Left kidney (tissue), 2 donors: ENCODE results near the gene PITPNC1. TPM values are rescaled to one million over a fixed set of nuclear protein-coding genes. Genes with fewer than 3 reads are reported as not detected.
"Not testable (repeated sequence)": the region's sequence is repeated elsewhere in the genome, so short reads cannot be mapped to it uniquely, and the experiment has no call there.

Experiments
- DNase-seq: peaks from one replicate; pipeline ENCODE4 v3.0.0-alpha.2; 2013
- polyA plus RNA-seq: library from polyadenylated mRNA; unstranded; fragments of 120-200 nt; gene quantifications from one replicate; pipeline ENCODE4 v1.2.1, GENCODE V29; 2013; ENCODE audit not compliant: insufficient read length

Gene PITPNC1
- polyA plus RNA-seq, 1 donor = 22.3 TPM

DNA sequence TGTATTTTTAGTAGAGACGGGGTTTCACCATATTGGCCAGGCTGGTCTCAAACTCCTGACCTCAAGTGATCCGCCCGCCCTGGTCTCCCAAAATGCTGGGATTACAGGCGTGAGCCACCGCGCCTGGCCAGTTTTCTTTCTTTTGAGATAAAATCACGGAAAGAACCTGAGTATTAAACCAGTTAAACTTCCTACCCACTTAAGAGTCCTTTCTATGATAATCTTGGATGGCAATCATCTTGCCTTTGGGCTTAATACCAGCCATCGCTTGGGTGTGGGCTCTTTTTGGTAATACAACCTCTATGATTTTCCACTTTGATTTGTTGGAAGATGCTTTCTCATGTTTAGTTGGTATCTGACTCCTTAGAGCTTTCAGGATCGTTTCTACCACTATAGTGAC lies 24.0 kb downstream of the PITPNC1 start:
- DNase-seq = no peak

DNA sequence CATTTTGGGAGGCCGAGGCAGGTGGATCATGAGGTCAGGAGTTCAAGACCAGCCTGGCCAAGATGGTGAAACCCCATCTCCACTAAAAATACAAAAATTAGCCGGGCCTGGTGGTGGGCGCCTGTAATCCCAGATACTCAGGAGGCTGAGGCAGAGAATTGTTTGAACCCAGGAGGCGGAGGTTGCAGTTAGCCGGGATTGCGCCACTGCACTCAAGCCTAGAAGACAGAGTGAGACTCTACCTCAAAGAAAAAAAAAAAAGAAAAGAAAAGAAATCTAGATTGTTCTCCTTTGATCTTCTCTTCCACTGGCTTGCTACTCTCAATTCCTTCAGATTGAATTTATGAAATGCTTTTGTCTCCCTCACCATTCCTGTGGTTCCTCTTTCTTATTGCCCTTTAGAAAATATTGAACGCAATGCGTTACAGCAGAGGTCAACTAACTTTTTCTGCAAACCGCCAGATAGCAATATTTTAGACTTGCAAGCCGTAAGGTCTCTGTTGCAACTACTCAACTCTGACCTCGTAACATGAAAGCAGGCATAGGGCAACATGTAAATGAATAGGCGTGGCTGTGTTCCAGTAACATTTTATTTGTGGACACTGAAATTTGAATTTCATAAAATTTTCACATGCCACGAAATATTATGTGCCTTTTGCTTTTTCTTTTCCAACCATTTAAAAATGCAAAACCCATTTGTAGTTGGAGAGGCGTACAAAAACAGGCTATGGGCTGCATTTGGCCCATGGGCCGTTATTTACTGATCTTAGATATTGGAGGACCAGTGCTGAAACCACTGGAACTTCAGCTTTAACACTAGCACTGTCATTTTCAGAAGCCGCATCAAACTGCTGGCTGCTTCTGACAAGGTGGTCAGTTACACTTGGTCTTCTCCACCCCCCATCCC lies 24.8 kb downstream of the PITPNC1 start:
- DNase-seq = no peak

DNA sequence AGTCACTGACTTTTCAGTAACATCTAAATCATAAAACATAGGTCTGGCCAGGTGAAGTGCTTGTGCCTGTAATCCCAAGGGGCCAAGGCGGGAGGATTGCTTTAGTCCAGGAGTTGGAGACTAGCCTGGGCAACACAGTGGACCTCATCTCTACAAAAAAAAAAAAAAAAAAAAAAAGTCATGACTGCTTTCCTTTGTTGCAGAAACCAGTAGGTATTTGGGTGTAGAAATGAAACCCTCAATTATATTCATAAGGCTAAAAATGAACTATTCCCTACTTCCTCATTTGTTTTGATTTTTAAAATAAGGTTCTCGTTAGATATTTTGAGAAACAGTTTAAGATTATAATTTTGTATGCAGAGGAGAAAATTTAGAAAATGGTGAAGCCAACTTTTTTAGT lies 26.0 kb downstream of the PITPNC1 start:
- DNase-seq = no peak

DNA sequence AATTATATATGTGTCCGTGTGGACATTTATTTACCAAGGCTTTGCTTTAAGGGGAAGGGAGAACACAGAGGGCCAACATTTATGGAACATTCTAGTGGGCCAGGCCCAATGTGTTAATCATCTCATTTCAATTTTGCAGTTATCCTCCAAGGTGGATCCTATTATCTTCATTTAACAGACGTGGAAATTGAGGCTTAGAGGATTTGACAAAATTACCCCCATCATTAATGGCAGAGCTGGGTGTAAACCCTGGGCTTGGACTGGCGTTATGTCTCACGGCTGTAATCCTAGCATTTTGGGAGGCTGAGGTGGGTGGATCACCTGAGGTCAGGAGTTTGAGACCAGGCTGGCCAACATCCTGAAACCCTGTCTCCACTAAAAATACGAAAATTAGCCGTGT lies 26.4 kb downstream of the PITPNC1 start:
- no peak for DNase-seq

DNA sequence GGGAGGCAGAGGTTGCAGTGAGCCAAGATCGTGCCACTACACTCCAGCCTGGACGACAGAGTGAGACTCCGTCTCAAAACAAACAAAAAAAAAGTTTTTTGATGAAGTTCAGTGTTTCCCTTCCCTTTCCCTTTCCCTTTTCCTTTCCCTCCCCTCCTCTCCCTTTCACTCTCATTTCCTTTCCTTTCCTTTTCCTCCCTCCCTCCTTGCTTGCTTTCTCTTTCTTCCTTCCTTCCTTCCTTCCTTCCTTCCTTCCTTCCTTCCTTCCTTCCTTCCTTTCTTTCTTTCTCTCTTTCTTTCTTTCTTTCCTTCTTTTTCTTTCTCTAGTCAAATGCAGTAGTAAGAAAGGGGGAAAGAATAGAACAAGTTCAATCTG lies 31.4 kb downstream of the PITPNC1 start:
- not testable (repeated sequence) for DNase-seq

DNA sequence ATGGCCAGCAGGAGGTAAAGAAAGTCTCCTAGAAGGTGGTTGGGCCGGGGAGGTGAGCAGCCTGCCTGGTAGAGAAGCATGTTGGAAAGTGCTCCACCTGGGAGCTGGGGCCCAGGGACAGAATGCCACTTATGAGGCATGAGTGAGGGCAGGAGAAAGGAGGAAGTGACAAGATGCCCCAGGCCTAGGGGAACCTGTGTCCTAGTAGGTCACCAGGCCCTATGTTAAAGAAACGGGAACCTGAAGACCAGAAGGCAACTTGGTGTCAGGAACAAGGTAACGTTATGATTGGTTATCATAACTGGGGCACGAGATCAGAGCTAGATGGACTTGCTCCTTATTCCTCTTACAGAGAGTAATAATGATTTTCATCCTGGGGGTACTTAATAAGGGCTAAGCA lies 34.3 kb downstream of the PITPNC1 start:
- DNase-seq = no peak

DNA sequence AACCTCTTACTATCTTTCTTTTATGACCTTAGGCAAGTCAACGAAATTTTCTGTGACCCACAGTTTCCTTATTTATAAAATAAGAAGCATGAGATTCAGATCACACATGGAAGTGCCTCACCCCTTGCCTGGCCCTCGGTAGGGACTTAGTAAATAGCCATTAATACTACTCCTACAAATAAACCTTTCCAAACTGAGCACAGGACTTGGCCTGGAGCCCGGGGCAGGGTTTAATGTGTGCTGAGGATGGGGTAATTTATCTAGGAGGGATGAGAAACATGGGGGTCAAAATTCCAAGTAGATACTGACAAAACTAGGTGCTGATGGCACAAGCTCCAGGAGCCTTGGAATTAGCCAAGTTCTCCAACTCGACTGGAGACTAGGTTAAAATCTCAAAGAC lies 35.0 kb downstream of the PITPNC1 start:
- DNase-seq = no peak

DNA sequence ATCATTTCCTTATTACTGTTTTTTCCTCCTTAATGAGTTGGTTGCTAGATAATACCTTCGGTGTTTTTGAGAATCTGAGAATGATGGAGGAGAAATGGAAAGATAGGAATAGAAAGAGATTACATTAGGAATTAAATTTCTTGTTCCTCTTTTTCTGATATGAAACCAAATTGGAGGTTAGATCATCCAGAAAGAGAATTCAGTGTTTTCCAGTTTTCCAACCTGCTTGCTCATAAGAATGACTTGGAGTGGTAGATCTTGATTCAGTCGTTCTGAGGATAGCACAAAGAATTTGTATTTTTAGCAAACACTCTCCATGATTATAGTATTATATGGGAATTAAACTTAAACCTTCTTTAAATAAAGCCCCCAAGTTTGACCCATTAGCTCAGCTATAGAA lies 35.9 kb downstream of the PITPNC1 start:
- no peak for DNase-seq

DNA sequence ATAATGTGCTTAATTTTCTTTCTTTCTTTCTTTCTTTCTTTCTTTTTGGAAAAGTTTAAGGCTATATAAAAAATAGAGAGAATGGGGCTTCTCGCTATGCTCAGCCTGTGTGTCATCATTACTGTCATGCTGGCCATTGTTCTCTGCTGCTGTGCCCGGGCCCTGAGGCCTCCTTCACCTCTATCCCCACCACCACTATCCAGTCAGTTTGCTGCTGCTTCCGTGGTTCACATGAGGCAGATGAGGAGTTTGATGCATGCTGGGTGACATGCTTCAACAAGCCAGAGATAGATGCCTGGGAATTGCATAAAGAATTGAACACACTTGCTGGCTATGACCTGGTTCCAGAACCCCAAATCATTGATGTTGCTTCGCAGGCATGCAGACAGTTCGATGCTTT lies 36.3 kb downstream of the PITPNC1 start:
- DNase-seq = no peak

DNA sequence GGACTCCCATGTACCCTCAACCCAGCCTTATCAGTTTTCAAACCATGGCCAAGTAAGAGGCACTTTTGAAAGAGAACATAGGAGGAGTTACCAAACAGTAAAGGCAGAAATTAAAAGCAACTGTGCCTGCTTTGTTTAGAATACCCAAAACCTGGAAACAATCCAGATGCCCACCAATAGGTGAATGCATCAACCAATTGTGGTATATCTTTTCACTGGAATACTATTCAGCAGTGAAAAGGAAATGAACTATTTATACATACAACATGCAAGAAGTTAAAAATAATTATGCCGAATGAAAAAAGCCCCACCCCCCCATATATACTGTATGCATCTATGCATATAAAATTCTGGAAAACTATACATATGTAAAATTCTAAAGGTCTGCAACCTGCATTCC lies 37.0 kb downstream of the PITPNC1 start:
- DNase-seq = no peak

DNA sequence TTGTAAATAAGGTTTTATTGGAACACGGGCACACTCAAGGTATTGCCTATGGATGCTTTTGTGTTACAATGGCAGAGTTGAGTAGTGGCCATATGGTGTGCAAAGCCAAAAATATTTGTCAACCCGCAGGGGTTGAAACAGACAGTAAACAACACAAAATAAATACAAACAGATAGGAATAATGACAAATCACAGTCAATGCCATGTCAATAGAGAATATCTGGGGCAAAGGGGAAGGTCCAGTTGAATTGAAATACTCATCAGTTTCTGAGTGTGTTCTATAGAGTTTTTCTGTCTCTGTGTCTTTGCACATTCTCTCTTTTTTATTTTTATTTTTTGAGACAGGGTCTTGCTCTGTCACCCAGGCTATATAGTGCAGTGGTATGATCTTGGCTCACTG lies 37.5 kb downstream of the PITPNC1 start:
- no peak for DNase-seq

DNA sequence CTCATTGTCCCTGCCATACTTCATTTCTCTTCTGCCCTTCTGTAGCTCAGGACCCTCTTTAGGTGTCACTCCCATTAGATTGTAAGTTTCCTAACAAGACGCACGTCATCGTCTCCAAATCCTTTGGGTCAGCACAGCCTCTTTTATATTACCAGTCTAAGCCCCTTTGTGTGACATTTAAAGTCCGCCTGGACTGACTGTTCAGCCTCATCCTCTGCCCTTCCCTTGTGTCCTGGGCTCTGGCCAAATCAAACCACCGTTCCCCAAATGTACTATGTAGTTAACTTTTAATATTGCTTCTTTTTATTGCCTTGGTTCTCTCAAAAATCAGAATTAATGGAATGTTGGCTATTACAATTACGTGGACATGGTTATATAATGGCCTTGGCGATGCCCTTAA lies 38.2 kb downstream of the PITPNC1 start:
- no peak for DNase-seq

DNA sequence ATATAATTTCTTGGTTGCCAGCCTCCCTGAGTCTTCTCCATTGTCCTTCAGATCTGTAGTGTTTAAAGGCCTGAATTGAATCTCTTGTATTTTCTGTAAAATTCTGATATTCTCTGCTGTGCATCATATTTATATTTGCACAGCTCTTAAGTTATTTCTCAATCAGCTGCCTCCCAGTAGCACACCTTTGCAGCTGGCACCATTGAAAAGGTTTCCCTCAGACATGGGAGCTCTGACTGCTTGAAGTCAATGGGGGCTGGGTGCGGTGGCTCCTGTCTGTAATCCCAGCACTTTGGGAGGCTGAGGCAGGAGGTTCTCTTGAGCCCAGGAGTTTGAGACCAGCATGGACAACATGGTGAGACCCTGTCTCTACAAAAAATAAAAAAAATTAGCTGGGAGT lies 40.4 kb downstream of the PITPNC1 start:
- DNase-seq = no peak

DNA sequence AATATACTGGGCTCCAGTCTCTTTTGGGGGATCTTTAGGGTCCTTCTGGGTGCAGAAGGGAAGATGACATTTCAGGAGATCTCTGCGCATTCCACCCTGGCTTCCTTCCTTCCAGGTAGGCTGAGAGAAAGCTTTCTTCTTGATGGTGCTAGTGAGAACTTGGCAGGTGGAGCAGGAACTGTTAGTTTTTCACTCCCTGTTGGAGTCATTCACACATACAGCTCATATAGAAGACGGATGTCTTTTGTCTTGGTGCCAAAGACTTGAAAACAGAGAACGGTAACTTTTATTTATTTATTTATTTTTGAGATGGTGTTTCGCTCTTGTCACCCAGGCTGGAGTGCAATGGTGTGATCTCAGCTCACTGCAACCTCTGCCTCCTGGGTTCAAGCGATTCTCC lies 43.9 kb downstream of the PITPNC1 start:
- DNase-seq = no peak

DNA sequence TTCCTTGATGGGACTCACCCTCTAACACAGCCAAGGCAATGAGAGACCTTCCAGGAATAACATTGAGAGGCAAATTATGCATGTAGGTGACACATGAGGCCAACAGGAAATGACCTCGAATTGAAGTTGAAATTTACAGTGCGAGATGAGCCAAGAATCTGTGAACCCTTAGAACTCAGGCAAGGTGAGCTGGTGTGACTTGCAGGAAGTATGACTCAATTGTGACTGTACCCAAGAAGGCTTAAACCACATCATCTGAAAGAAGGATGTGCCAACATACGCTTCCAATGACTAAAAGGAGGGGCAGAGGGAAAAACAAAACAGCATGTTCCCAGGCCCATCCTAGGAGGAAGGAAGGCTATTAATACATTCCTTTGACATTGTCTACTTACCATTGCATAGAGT lies 44.8 kb downstream of the PITPNC1 start:
- DNase-seq = no peak

DNA sequence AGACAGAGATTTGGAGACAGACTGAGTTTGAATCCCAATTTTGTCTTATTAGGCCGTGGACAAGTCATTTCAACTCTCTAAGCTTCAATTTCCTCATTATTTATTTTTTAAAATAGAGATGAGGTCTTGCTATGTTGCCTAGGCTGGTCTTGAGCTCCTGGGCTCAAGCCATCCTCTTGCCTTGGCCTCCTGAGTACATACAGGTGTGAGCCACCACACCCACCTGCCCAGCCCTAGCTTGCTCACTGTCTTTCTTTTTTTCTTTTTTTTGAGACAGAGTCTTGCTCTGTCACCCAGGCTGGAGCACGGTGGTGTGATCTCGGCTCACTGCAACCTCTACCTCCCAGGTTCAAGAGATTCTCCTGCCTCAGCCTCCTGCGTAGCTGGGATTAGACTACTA lies 45.2 kb downstream of the PITPNC1 start:
- not testable (repeated sequence) for DNase-seq

DNA sequence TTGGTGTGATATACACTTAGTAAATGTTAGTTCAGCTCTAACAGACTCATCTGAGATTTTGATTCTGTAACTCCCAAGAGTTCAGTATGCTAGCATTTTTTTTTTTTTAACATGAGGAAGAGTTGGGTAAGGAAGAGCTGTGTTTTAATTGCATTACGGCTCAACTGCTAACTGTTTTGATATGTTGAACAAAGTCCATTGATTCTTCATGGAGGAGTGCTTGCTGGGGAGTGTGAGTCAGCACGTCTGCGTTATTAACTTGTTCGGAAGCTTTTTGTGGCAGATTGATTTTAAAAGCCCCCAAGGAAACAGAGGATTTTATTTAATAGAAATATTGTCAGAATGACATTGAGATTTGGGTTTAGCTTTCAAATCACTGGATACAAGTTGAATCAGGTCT lies 45.8 kb downstream of the PITPNC1 start:
- no peak for DNase-seq

DNA sequence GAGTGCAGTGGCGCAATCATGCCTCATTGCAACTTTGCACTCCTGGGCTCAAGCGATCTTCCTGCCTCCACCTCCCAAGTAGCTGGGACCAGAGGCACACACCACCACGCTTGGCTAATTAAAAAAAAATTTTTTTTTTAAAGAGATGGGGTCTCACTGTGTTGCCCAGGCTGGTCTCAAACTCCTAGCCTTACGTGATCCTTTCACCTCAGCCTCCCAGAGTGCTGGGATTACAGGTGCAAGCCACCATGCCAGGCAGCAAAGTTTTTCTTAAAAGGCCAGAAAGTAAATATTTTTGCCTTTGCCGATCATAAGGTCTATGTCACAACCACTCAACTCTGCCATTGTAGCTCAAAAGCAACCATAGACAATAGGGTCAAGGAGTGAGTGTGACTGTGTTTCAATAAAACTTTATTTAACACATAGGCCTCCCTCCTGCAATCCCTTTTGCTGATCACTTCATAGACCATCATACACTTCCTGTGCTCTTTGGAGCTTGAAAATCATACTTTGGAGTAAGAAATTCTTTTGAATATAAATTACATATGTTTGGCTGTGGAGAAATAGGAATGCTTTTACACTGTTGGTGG lies 48.6 kb downstream of the PITPNC1 start:
- no peak for DNase-seq

DNA sequence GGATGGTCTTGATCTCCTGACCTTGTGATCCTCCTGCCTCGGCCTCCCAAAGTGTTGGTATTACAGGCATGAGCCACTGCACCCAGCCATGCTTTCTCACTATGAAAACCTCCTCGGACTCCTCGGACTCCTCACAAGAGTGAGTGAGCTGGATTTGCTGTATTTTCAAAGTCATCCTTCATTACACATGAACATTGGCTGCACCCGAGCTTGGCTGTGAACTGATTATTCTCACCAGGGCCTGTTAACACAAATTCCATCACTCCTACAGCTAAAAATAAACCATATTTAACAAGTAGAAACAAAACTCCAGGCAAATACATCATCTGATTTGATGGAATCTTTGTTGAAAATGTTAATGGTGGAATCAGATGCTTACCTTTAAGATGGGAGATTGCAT lies 50.3 kb downstream of the PITPNC1 start:
- no peak for DNase-seq

DNA sequence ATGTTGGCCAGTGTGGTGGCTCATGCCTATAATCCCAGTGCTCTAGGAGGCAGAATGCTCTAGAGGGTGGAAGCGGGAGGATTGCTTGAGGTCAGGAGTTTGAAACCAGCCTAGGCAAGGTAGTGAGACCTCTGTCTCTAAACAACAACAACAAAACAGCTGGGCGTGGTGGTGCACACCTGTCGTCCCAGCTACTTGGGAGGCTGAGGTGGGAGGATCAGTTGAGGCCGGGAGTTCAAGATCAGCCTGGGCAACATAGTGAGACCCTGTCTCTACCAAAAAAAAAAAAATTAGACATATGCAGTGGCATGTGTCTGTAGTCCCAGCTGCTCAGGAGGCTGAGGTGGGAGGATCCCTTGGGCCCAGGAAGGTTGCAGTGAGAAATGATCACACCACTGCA lies 53.4 kb downstream of the PITPNC1 start:
- not testable (repeated sequence) for DNase-seq

DNA sequence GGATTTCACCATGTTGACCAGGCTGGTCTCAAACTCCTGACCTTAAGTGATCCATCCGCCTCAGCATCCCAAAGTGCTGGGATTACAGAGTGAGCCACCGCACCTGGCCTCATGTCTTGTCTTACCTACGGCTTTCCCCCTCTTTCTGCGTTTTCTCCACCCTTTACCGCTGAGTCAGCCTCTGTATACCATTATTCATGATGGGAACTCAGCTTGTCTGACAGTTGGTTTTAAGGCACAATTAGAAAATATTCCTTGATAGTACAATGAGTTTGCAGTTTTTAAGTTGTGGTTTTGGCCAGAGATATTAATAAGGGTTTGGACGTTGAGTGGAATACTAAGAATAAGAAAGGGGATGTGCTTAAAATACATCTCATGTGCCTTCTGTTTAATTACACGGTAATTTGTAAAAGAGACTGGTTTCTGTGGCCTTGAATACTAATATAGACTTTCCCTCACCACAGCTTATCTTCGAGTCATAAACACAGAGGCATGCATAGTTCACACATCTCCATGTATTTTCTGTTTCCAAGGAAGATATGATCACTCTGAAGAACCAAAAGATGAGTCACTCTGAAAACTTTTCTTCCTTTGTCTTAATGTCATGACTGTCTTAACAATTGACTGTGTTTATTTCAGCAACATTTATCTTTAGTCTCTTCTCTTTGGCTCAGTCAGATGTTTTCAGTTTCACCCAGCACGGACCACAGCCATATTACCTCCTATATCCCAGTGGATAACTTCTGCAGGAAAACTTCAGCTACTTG lies 54.4 kb downstream of the PITPNC1 start:
- no peak for DNase-seq

DNA sequence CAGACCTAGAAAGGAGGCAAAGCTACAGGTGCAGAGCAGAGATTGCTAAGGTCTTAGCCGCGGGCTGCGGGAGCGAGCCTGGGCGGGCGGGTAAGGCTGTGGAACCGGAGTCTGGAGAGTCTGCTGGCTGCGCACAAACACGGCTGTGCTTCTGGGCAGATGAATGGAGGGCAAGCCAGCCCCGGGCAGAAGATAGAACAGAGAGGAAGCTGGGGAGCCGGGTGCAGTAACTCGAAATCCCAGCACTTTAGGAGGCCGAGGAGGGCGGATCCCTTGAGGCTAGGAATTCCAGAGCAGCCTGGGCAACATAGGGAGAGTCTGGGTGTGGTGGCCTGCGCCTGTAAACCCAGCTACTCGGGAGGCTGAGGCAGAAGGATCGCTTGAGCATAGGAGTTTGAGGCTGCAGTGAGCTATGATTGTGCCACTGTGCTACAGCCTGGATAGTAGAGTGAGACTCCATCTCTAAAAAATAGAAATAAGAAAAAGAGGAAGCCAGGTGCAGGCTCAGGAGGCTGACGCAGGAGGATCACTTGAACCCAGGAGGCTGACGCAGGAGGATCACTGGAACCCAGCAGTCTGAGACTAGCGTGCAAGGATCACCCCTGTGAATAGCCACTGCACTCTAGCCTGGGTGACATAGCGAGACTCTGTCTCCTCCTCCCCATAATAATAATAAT lies 56.3 kb downstream of the PITPNC1 start:
- DNase-seq = no peak
